ENCODE results near the gene ZNF502. TPM values are rescaled to one million over a fixed set of nuclear protein-coding genes. Genes with fewer than 3 reads are reported as not detected.

The ZNF502 gene
- total RNA-seq, result 13.8 TPM

GRCh38 chr3:44712455-44713075 lies at the start of gene ZNF502:
TSS of gene ZNF502 (plus strand) at chr3:44712660. CDS start at chr3:44720262, 7,602 bp downstream.

GRCh38 chr3:44729384-44729910 lies 17.0 kb downstream of the ZNF502 start, which contains the start of gene ZNF501:
TSS of gene ZNF501 (plus strand) at chr3:44729635. CDS start at chr3:44734422, 4,787 bp downstream.

GRCh38 chr3:44761424-44762169 lies 49.1 kb downstream of the ZNF502 start, which contains the start of the genes KIAA1143 and KIF15:
TSS of gene KIAA1143 (minus strand) at chr3:44761619. CDS start at chr3:44761602, 17 bp downstream.
TSS of gene KIF15 (plus strand) at chr3:44761794. CDS start at chr3:44761866, 72 bp downstream.

Other genes starting within 250 kb of the ZNF502 start
- 38.1 TPM for gene ZNF445, start 235.0 kb upstream of the ZNF502 start, total RNA-seq
- 18.2 TPM for gene ZKSCAN7, start 157.5 kb upstream of the ZNF502 start, total RNA-seq
- 11.5 TPM for gene ZNF660, start 127.7 kb upstream of the ZNF502 start, total RNA-seq
- gene ZNF197, start 87.6 kb upstream of the ZNF502 start, total RNA-seq, result 56.1 TPM
- 18.9 TPM for gene ZNF35, start 63.9 kb upstream of the ZNF502 start, total RNA-seq
- 22.4 TPM for gene ZNF501, start 17.0 kb downstream of the ZNF502 start, total RNA-seq
- 44.5 TPM for gene KIAA1143, start 49.0 kb downstream of the ZNF502 start, total RNA-seq
- 13.4 TPM for gene KIF15, start 49.1 kb downstream of the ZNF502 start, total RNA-seq
- gene TMEM42, start 149.3 kb downstream of the ZNF502 start, total RNA-seq, result 10.4 TPM
- gene TGM4, start 161.9 kb downstream of the ZNF502 start, total RNA-seq, result not detected